ENCODE results near the gene KCNK13.

DNA sequence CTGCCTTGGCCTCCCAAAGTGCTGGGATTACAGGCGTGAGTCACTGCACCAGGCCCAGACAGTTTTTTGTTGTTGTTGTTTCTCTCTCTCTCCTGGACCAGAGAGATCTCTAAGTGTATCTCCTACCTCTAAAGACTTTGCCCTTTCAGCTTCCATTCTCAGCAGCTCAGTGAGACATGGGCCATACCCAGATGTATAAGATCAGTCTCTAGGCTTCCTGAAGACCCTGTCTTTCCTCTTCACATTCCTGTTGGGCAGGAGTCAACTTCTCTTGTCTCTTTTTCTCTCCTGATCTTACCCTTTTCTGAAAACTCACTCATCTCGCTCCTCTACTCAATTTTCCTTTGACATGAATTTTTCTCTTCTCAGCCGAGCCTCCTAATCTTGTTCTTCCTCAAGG lies 42.0 kb downstream of the KCNK13 start:
- TF ChIP-seq POLR2AphosphoS5 (IDR thresholded peaks at IDR 0.05; ENCODE audit: low read depth, low read length) (no peak), SPI1 (IDR thresholded peaks at IDR 0.05; ENCODE audit: low read depth, low read length) (no peak), POLR2A (IDR thresholded peaks at IDR 0.05; ENCODE audit: low read depth, low read length) (no peak)
